T-helper 9 cell (primary cell): ENCODE measurements around the gene SMS.

Source experiments
- DNase-seq: peaks from one replicate; pipeline ENCODE4 v3.0.0-alpha.2; 2020

SMS gene

DNA sequence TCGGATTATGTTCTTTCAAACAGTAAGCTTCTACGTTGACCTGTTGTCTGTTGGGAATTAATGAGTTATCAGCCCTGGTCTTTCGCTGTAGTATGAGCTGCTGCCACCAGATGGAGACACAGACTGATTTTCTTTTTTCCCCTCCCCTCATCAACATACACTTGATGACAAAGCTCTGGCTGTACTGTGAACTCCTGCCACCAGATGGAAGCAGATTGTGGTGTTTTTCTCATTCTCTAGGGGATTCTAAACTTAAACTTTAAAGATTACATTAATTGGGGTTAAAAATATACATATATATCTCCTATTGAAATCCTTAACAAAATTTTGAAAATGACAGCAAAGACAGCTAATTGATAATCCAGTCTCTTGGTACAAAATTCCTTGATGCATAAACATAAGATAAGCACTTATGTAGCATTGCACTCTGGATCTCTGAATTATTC is 44.8 kb downstream of the SMS start:
- DNase-seq = peak; percentile 47

DNA sequence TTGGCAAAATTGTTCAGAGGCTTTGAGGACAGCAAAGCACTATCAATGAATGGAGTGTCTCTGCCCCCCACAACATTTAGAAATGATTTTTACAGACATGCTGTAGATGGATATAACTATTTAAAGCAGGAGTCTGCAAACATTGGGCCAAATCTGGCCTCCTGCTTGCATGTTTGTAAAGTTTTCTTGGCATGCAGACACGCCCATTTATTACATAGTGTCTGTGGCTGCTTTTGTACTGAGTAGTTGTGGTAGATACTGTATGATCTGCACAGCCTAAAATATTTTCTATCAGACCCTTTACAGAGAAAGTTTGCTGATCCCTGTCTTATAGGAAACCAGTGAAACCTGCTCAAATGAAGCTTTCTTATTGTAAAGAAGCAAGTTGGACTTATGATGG is 46.1 kb downstream of the SMS start:
- DNase-seq = no peak

DNA sequence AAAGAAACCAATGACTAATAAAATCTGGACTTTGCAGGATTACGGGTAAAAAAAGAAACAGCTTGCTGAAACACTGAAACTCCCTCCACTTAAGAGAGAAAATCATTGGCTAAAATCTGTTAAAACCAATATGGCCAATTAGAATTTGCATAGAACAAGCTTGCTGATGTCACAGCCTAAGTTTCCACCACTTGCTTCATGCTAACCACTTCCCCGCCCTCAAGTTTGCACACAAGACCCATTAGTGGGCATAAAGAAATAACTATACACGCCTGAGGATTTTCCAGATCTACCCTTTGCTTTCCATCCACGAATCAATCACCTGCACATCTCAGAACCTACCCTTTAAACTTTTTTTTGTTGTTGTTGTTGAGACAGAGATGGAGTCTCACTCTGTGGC is 48.9 kb downstream of the SMS start:
- DNase-seq = no peak

DNA sequence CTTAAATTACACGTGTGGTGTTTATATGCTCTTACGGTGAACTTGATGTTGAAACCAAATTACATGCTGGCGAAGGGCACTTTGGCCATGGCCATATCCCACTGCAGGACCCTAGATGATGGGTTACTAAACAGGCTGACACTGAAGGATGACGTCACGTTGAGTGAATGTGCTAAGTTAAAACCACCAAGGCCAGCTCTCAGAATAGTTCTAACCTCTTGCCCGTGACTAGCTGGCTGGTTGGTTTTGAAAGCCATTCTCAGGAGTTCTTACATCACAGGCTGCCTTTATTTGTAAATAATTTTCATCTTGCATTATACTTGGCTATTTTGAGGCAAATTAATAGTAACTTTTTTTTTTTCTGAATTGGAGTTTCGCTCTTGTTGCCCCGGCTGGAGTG is 50.3 kb downstream of the SMS start:
- DNase-seq = no peak

DNA sequence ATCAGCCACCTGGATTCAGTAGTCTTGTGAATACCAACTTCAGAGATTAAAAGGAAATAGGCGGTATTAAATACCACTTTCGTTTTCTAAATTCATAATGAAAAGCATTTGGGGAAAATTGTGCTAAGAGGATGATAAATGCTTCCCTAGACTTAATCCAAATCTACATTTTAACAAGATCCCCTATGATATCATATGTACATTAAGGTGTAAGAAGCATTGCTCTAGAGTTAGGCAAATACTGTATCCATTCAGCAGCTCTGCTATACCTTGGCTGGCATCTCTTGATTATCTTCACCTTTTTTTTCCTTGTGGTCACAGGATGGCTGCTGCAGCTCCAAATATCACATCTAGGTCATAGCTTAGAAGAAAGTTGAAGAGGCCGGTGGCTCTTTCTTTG is 51.0 kb downstream of the SMS start:
- no peak for DNase-seq

DNA sequence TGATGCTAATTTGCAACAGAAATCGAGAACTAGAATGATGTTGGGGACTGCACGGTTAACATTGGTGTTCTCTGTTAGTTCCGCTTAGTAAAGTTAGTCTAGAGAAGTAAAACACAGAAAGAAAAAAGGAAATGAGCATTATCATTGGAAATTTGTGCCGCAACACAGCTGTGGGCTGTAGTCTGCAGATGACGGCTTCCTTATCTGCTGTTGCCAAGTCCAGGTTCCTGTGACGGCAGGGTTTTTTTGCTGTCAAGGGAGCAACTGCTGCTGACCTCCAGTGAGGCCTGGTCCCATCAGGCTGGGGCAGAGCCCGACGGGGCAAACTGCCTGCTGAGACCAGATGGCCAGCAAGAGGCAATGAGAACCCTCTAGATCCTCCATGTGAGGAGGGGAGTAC is 52.8 kb downstream of the SMS start:
- no peak for DNase-seq

DNA sequence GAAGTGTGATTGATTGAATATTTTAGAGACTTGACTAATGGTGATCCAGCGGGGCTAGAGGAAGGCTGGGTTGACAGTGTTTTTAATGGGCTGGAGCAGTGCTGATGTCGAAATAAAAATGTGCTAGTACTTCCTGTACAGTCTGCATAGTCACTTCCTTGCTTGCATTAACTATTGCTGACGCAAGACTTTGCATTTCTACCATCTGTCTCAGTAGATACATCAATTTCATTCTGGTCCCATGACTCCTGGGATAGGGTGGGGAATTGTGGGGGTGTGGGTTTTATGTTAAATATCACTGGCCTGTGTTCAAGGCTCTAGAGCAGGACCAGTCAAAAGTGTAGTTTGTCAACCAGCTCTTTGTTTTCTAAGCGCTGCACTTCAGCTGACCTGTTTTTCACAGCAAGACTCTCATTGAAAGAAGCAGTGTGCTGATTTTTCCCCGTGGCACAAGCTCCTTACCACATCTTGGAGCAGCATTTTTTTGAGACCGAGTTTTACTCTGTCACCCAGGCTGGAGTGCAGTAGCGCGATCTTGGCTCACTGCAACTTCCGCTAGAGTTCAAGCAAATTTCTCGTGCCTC is 56.5 kb downstream of the SMS start:
- DNase-seq = no peak

DNA sequence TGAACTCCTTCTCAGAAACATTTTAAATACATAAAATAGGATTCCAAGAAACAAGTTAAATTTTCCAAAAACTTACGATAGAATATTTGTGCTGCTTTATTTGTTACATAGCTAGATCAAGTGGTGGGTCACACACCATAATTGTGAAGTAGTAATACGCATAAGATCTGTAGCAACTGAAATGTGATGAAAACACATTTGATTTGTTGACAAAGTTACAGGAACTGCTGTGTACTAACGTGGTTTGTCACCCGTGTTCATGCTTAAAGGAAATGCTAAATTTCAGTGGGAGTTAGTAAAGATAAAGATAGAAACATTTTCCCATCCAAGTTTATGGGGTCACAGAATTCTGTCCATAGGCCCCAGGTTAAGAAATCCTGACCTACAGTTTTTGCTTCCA is 57.5 kb downstream of the SMS start:
- no peak for DNase-seq

DNA sequence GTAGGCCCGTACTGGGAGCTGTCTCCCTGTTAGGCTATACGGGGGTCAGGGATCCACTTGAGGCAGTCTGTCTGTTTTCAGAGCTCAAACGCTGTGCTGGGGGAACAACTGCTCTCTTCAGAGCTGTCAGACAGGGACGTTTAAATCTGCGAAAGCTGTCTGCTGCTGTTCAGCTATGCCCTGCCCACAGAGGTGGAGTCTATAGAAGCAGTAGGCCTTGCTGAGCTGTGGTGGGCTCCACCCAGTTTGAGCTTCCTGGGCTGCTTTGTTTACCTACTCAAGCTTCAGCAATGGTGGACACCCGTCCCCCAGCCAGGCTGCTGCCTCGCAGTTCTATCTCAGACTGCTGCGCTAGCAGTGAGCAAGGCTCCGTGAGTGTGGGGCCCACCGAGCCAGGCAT is 64.4 kb downstream of the SMS start:
- DNase-seq = no peak

DNA sequence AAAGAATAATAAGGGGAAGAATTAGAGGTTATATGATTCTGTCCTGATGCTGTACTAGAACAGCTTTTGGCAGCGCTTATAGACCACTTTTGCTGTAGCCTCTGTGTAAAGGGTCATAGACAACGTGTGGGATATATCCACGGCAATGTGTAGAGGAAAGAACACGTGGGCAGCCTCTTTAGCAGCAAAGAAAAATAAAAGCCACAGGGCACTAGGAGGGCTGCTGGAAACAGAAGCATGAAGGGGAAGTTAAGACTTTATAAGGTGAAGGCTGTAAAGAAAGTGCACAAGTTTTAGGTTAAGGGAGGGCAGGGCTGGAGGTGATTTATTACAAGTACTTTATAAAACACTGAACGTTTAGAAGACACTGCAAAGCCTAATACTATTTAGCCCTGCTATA is 71.5 kb downstream of the SMS start:
- DNase-seq = no peak

DNA sequence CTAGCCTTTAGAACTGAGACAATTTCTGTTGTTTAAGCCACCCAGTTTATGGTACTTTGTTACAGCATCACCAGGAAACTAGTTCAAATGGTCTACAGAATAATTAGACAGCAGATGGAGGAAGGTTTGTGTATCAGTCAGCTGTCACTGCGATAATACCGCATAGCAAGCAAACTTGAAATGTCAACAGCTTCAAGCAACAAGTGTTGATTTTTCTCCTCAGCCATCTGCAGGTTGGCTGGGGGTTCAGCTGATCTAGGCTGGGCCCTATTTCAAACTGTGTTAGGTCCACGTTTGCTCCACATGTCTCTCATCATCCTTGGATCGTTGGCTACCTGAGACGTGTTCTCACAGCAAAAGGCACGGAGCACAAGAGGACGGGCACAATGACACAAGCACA is 72.4 kb downstream of the SMS start:
- DNase-seq = no peak

DNA sequence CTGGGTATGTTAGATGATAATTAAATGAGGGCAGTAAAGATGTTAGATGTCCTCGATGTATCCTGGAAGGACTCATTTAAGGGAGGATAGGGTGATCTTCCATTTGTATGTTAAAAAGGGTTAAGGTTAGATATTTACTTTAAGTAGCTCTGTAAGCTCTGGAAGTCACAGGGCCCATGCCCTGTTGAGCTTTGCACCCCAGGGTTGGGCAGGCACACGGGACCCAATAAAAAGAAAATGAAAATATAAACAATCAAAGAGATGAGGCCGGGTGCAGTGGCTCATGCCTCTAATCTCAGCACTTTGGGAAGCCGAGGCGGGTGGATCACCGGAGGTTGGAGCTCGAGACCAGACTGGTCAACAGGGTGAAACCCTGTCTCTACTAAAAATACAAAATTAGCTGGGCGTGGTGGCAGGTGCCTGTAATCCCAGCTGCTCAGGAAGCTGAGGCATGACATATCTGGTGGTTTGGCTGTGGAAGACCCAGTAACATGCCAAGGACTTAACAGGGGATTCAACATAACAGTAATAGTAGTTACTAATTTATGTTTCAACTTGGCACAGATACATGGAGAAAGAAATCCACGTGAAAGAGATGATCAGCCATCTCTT is 74.7 kb downstream of the SMS start:
- DNase-seq = no peak

DNA sequence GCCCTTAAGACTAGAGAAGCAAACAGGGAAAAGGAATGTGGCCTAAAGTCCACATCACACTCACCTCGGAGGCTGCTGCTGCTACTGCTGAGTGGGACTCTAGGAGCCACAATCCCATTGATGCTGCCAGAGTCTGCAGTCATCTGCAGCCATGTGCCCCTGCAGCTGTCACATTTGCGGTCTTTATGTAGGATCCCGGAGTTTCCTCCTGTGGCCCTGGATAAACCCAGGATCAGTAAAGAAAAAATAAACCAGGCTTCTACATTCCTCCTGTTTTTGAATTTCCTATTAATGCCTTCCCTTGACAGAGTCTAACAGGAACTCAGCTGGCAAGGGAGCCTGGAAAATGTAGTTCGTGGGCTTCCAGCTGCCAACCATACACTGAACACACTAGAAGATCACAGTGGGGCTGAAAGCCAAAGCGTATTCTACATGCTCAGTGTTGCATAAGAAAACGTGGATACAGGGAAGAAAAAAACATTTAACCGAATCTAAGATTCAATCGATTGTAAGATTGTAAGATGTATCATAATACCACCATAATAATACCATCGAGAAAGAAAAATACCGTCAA is 81.3 kb downstream of the SMS start:
- DNase-seq = no peak

DNA sequence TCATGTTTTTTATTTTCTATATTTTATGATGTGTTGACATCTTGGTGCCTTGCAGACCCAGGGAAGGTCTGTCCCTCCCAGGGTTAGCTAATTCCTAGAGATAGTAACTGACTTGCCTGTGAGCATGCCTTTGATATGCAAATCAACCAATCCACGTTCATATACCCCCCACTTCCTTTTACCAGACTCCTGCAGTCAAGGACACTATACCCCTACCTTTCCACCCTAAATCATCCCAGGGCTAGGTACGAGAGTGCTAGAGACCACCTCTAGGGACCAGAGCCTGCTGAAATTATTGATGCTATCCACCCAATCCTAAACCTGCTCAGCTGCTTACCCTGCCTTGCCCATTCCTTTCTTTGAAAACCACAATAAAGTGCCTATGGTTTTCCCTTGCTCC is 84.1 kb downstream of the SMS start:
- no peak for DNase-seq

DNA sequence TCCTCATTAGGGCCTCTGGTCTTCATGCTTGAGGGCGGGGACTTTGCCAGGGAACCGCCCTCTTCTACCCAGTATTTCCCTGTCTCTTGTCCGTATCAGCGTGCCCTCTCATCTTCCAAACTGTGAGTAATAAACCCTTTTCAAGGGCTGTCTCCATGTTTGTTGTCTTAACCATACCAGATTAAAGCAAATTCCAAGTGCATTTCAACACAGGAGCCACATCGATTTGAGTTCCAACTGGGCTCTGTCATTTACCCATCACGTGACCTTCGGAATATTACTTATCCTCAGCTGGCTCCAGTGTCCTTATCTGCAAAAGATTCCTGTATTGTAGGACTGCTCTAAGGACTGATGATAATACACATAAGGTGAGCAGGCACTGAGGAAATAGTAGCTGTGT is 85.2 kb downstream of the SMS start:
- no peak for DNase-seq

DNA sequence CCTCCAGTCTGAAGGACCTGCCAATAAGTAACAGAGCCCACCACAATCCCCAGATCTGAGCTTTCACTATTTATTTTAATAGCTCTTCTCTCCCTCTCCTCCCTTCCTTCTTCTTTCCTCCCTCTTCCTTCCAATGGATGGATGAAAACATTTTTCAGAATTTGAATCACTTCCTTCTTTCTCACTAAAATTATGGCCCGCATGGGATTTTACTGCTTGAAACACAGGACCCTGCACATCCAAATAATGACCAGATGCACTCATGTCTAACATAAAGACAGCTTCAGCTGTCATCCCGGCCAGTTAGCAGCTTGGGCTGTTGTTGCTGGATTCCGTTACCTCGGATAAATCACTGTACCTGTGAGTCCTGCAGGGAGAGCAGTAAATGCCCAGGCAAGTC is 86.2 kb downstream of the SMS start:
- no peak for DNase-seq

DNA sequence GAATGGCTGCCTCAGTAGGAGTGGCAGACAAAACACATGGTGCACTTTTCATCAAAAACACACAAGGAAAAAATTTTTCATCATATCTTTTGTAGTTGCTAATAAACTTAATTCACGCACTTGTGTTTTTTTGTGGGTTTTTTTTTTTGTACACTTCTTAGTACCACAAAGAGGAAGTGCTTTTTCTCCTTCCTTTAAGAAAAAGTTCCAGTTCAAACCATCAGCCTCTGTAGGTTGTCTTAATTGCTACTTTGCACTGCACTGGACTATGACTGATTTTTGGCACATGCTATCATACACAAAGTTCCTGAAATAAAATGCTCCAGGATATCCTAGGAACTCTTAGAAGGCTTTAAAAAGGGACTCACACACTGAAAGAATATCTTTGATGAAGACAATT is 91.6 kb downstream of the SMS start, which contains the start of gene PHEX:
PHEX (plus strand) TSS at position 242 of the 400 bp plus-strand sequence. CDS start 681 bp downstream, outside the sequence.
- no peak for DNase-seq

DNA sequence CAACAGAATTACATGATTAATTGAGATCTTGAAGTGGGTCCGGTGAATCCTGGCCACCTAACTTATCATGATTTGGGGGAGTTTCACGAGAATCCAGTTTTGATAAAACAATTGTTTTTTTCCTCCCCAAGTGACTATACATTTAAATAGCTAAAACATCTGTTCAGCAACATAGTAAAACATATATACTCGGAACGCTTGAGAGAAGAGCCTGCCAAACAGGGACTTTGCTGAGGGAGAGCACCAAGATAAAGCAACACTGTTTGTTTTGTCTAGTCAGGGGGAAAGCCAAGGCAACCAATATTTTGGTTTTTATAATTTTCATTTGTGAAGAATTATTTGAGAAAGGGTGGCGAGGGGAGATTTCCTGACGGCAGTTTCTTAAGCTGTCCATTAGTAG is 92.0 kb downstream of the SMS start:
- no peak for DNase-seq

DNA sequence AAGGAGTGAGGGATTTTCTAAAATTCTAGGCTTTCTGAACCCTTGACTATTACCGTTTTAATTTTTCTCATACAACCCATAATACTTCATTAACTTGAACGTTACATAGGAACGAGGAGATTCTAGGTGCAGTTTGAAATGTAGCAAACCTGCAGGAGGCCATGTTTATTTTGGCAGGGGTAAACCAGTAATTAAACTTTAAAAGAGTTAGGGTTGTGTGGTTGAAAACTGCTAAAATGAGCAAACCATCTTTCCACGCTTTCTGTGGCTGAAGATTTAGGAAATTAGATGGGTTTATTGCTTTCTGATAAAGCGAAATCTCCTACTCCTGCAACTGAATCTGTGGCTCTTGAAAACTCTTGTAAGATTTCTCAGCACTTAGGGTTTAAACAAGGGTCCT is 93.3 kb downstream of the SMS start:
- DNase-seq = no peak

DNA sequence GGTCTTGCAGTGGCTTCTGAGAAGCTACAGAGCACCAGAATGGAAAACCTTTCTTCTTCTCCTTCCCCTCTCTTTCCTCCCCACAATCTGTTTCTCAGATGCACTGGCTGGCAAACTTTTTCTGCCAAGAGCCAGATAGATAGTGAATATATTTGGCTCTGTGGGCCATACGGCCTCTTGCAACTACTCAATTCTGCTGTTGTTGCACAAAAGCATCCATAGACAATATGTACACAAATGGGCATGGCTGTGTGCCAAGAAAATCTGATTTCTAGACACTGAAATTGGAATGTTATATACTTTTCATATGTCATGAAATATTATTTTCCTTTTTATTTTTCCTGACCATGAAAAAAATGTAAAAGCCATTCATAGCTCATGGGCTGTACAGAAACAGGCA is 94.7 kb downstream of the SMS start:
- no peak for DNase-seq

DNA sequence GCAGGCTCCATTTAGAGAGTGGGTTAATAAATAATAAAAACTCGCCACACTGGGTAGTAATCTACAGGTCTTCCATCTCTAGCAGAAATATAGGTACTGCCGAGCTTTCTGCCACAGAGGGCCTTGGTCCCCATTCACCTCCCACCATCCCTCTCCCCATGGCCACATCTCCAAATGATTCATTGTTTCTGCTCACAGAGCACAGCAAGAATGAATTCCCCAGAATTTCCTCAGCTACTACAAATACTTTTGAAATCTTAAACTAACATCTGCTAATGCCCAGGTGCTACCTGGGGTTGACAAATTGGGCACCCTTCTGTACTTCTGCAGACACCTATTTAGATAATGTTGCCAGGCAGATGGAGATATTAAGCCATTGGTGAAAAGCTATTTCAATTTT is 96.7 kb downstream of the SMS start:
- DNase-seq = no peak

DNA sequence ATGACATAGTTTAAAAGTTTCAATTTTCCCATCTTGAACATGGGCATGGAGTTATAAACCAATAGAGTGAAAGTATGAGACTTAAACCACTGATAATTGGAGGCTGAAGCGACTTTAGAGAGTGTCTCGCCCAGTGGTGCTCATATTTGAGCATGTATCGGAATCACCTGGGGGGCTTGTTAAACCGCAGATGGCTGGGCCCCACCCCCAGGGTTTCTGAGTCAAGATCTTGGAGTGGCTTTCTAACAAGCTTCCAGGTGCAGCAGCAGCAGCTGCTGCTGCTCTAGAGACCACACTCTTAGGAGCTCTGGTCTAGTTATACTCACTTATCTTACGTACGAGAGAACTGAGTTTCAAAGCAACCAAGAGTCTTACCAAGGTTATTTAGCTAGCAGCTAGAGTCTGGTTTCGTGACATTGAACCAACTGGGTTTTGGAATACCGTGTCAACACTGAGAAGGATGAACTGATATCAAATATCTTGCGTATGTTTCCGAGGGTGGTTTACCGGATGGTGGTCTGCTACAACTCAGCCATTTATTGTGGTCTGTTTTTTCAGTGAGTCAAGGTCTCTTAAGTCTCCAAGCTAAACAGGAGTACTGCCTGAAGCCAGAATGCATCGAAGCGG is 97.5 kb downstream of the SMS start:
- no peak for DNase-seq

DNA sequence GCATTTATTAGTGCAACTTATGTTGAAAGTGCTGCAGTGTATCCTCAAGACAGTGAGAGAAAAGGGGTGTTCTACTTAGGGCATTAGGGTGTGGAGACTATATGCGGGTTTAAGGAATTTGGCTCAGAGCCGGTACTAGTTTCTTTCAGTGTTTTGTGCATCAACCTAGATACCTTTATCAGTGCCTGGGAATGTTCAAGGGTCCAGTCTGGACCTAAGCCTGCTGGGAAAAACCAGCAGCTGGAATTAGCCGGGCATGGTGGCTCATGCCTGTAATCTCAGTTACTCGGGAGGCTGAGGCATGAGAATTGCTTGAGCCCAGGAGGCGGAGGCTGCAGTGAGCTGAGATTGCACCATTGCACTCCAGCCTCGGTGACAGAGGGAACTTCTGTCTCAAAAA is 99.0 kb downstream of the SMS start:
- DNase-seq = no peak

DNA sequence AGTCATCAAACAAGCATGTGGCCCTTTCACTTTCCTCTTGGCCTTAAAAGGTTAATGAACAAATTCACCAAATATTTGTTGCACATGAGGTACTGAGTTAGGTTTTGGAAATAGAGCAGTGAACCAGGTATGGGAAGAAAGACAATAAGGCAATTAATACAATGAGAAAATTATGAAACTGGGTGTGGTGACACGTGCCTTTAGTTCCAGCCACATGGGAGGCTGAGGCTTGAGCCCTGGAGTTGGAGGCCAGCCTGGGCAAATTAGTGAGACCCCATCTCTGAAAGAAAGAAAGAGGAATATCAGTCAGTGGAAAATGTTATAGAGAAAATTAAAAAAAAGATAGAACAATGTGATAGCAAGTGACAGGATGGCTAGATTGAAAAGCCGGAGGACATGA is 99.7 kb downstream of the SMS start:
- DNase-seq = no peak
